Erythroblast (primary cell): ENCODE data around the gene OAS1.

Experiments
- GATA1 ChIP-seq: IDR thresholded peaks from 2 replicates; pipeline ENCODE4 v1.6.1; 2011; ENCODE audit warnings: low read depth, mild to moderate bottlenecking, control low read depth, low read length, moderate library complexity
- POLR2A ChIP-seq: IDR thresholded peaks from 2 replicates; pipeline ENCODE4 v1.6.1; 2011; ENCODE audit warnings: mild to moderate bottlenecking, low read length

DNA sequence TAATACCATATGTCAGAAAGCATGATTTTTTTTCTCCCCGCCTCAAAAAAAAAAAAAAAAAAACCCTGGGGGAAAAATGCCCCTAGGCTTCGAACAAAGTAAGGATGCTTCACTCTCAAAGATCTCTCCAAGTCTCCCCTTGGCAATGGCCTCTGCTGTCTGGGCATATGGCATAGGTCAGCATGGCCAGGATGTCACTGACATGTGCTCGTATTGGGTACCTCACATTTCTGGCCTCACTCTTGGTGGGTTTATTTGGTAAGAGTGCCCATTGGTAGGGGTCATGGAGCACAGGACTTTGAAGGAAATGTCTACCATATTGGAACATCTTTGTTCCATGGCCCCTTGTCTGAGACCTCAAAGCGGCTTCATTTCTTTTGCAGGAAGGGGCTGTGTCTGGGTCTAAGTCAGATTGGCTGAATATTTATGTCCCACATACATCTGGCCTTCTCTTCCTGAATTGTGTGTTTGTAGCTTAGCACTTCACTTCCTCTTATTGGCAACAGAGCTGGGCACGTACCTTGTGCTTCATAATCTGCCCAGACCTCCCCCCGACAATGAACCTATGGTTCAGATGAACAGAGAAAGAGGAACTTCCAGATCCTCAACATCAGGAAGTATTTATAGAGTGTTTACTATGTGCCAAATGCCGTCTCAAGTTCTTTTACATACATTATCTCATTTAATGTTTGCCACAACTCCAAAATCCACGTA, 36.3 kb upstream of the OAS1 start:
- TF ChIP-seq POLR2A = no peak
- TF ChIP-seq GATA1 = no peak
